ENCODE measurements around the gene ANGPT4. TPM values are rescaled to one million over a fixed set of nuclear protein-coding genes. Genes with fewer than 3 reads are reported as not detected.

Gene ANGPT4
- total and polyA plus RNA-seq, 9 of the 15 experiments (the other 6 are each of a cell fraction or from before 2014, with no cell fraction given), result not detected

DNA sequence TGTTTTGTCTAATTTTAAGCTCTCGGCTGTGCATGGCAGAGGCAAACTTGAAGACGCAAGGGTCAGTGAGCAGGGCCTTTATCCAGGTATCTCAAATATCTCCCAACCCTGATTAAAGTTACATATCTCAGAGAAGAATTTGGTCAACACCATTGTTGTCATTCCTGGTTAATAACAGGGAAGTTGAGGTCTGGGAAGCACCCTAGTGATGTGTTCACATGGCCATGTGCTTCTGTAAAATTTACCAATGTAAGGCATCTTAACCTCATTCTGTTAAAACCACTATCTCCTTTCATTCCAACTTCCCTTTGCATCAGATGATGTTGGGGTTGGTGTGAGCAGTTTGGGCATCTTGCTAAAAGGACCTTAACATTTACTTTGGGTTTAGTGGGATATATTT is 86.6 kb downstream of the ANGPT4 start:
- Histone ChIP-seq H3K27me3 (ENCODE audit: control insufficient read depth in 2 of 2, insufficient read depth in 2 of 2, low read length in 2 of 2) (no peaks in the 10 kb centered on the region), H3K27ac (ENCODE audit: extremely low read depth, low read depth, low read length) (peak overlapping the region; percentile 79), H3K79me2 (ENCODE audit: control insufficient read depth, insufficient read depth, low read length) (peaks cover 10% of the 10 kb centered on the region), H4K20me1 (replicated peaks; ENCODE audit: control insufficient read depth, insufficient read depth, low read length) (no peaks in the 10 kb centered on the region), H3K36me3 (ENCODE audit: control insufficient read depth, insufficient read depth, low read length) (no peaks in the 10 kb centered on the region), H3K9ac (ENCODE audit: insufficient read depth in 1 of 2, low read depth in 2 of 2, low read length in 2 of 2) (peak overlapping the region in 1 of 2 experiments; percentile 42; a peak in 2 of 4 replicates), H3K9me1 (ENCODE audit: control insufficient read depth, insufficient read depth, low read length) (no peaks in the 10 kb centered on the region), H3K4me3 (no peak overlapping the region), H3K4me2 (ENCODE audit: insufficient read depth, low read length) (peak overlapping the region; percentile 71), H3K9me3 (replicated peaks; ENCODE audit: control insufficient read depth, insufficient read depth, low read depth, low read length) (peaks cover 9% of the 10 kb centered on the region), H3K4me1 (replicated peaks in 1 of 2; ENCODE audit: control insufficient read depth in 2 of 2, insufficient read depth in 2 of 2, low read length in 2 of 2) (peaks cover 19 to 34% of the 10 kb centered on the region in 2 experiments), H2AFZ (ENCODE audit: low read depth, low read length) (peak overlapping the region; percentile 73)
- DNase-seq (ENCODE audit: extremely low read depth in 1 of 4, low spot score in 3 of 4) (no peak), FAIRE-seq (no peak), ATAC-seq (no peak)
- in situ Hi-C loops (cut with MboI) (no loop called here), intact Hi-C loops (cut with micrococcal nuclease) (no loop called here)
- TF ChIP-seq NR2C2 (CRISPR knock-in tag; IDR thresholded peaks at IDR 0.05) (no peak), NR2C2 (tag; IDR thresholded peaks at IDR 0.05) (0 out of 2 replicates have a peak, but pooled peaks have one; percentile 6), ATF6 (CRISPR knock-in tag; IDR thresholded peaks at IDR 0.05) (no peak), ZNF175 (CRISPR knock-in tag; IDR thresholded peaks at IDR 0.05; ENCODE audit: low read depth) (0 out of 2 replicates have a peak, but pooled peaks have one; percentile 3), ADNP (tag; IDR thresholded peaks at IDR 0.05) (peak; percentile 49; the same call in 1 of the 2 replicates), STAG1 (CRISPR knock-in tag; IDR thresholded peaks at IDR 0.05; ENCODE audit: borderline replicate concordance) (no peak), ZFX (CRISPR knock-in tag; IDR thresholded peaks at IDR 0.05) (peak; percentile 4; the same call in 1 of the 2 replicates)
- POLR2A ChIA-PET, result no interaction called here
- 6% methylated on average over 2 of the region's 2 CpGs for WGBS (ENCODE audit: insufficient coverage, low coverage, missing lambda C conversion rate)
- CTCF ChIA-PET (ENCODE audit: low intra/inter-chr PET ratio), result no interaction called here
- no TSS peak for BruUV-seq (replicated peaks)

All from K562 (cell line).